ENCODE results near the gene TMF1. TPM values are rescaled to one million over a fixed set of nuclear protein-coding genes. Genes with fewer than 3 reads are reported as not detected.

The TMF1 gene
- polyA plus RNA-seq, 4 donors: 9.5 to 40.8 (median 11.4) TPM

DNA sequence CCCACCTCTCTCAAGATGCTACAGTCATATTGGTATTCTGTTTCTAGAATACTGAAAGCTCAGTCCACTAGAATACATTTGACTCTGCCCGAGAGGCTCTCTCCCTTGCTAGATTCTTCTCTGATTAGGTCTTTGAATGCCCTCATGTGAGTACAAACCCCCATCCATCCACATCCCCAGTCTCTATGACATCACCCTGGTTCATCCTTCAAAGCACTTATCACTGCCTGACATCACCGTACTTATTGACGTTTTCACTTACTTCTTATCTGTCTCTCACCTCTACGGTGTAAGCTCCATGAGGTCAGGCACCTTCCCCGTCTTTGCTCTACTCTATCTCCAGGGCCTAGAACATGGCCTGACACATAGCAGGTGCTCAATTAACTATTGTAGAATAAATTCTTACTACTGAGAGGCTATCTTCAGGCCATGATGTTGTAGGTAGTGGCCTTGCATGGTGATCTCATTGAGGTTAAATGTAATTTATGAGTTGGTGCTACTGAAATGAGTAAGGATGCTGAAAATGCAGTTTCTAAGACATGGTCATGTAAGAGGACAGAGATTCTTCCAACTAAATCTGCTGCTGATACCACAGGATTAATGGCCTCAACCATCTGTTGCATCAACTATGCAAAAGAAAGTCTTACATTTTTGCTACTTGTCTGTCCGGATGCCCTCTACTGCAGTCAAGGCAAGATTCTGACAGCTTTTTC lies 65.5 kb downstream of the TMF1 start:
- 94 to 96% (median 95%) methylated on average over 6 of the region's 6 CpGs for WGBS, 3 donors
- Histone ChIP-seq H3K4me1 (ENCODE audit: control insufficient read depth in 3 of 3, insufficient read depth in 2 of 3, low read depth in 1 of 3, low read length in 2 of 3) (no peaks in the 10 kb centered on the region), H3K36me3 (ENCODE audit: control insufficient read depth in 3 of 3, insufficient read depth in 2 of 3, low read depth in 1 of 3, low read length in 3 of 3) (peaks cover 6 to 10% (median 8%) of the 10 kb centered on the region in 3 donors), H3K4me3 (ENCODE audit: low read depth in 1 of 3, low read length in 3 of 3) (no peak overlapping the region), H3K27ac (ENCODE audit: low read depth in 1 of 3, low read length in 2 of 3) (no peak overlapping the region), H3K27me3 (ENCODE audit: control insufficient read depth in 3 of 3, insufficient read depth in 3 of 3, low read length in 3 of 3) (no peaks in the 10 kb centered on the region), H3K9me3 (ENCODE audit: control insufficient read depth in 2 of 2, insufficient read depth in 1 of 2, low read depth in 1 of 2, low read length in 1 of 2) (no peaks in the 10 kb centered on the region)
- DNase-seq (no peak), FAIRE-seq (no peak)

GRCh38 chr3:68985146-68985790 lies 66.9 kb downstream of the TMF1 start:
- DNase-seq: no peak
- Histone ChIP-seq H3K27ac (ENCODE audit: low read depth in 1 of 3, low read length in 2 of 3) (no peak overlapping the region), H3K4me1 (ENCODE audit: control insufficient read depth in 3 of 3, insufficient read depth in 2 of 3, low read depth in 1 of 3, low read length in 2 of 3) (no peaks in the 10 kb centered on the region), H3K9me3 (ENCODE audit: control insufficient read depth in 2 of 2, insufficient read depth in 1 of 2, low read depth in 1 of 2, low read length in 1 of 2) (no peaks in the 10 kb centered on the region), H3K4me3 (ENCODE audit: low read depth in 1 of 3, low read length in 3 of 3) (no peak overlapping the region), H3K27me3 (ENCODE audit: control insufficient read depth in 3 of 3, insufficient read depth in 3 of 3, low read length in 3 of 3) (no peaks in the 10 kb centered on the region), H3K36me3 (ENCODE audit: control insufficient read depth in 3 of 3, insufficient read depth in 2 of 3, low read depth in 1 of 3, low read length in 3 of 3) (peaks cover 11 to 15% (median 11%) of the 10 kb centered on the region in 3 donors)
- WGBS, 3 donors: 57 to 83% (median 61%) methylated on average over 3 of the region's 3 CpGs
- FAIRE-seq: no peak

DNA sequence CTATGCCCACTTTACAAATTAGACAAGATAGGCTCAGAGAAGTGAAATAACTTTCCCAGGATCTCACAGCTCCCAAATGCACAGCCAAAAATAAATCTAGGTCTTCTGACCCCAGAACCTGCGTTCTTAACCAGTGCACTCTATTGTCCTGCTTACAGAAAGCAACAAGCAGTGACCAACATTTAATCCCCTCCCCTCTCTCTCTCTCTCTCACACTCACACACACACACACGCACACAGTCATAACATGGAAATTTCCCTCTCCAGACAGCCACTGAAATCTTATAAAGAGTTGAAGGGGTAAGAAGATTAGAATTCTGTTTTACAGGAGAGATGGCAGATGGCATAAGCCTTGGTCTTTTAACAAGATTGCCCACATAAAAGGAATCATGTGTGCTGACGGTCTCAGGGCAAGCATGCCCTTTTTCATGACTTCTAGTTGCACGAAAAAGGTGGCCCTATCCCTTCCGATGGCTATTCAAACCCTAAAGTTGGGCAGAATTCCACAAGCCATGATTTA lies 68.1 kb downstream of the TMF1 start:
- Histone ChIP-seq H3K27me3 (ENCODE audit: control insufficient read depth in 3 of 3, insufficient read depth in 3 of 3, low read length in 3 of 3) (no peaks in the 10 kb centered on the region), H3K36me3 (ENCODE audit: control insufficient read depth in 3 of 3, insufficient read depth in 2 of 3, low read depth in 1 of 3, low read length in 3 of 3) (peaks cover 11 to 17% (median 11%) of the 10 kb centered on the region in 3 donors), H3K9me3 (ENCODE audit: control insufficient read depth in 2 of 2, insufficient read depth in 1 of 2, low read depth in 1 of 2, low read length in 1 of 2) (no peaks in the 10 kb centered on the region), H3K27ac (ENCODE audit: low read depth in 1 of 3, low read length in 2 of 3) (no peak overlapping the region), H3K4me3 (ENCODE audit: low read depth in 1 of 3, low read length in 3 of 3) (no peak overlapping the region), H3K4me1 (ENCODE audit: control insufficient read depth in 3 of 3, insufficient read depth in 2 of 3, low read depth in 1 of 3, low read length in 2 of 3) (no peaks in the 10 kb centered on the region)
- FAIRE-seq (no peak), DNase-seq (no peak)
- WGBS, 3 donors: 84 to 95% (median 90%) methylated on average over 5 of the region's 5 CpGs

DNA sequence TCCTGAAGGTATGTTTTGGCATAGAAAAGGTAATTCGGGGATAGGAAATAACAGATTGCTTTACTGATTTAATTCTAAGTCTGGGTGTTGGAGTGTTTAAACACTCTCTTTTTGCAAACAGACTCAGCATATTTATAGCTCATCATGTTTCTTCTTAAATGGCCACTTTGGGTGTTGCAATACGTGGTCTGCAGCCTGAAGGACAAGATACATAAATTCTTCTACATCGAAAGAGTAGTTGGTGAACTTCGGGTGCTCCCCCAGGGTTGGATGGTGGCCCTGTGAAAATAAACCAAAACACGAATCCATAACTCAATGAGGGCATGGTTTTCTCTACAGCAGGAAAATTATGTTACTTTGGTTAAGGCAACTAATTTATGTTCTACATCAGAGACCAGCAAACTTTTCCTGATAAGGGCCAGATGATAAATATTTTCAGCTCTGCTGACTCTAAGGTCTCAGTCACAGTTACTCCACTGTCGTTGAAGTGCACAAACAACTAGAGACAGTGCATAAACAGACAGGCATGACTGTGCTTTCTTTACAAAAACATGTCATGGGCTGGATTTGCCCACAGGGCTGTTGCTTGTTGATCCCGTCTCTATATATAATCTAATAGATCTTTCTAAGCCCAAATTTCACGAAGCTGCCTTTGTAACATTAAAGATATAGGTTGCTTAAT lies 74.5 kb downstream of the TMF1 start:
- peaks cover 4 to 16% (median 10%) of the 10 kb centered on the region in 3 donors for H3K36me3 ChIP-seq (ENCODE audit: control insufficient read depth in 3 of 3, insufficient read depth in 2 of 3, low read depth in 1 of 3, low read length in 3 of 3)
- no peaks in the 10 kb centered on the region for H3K27me3 ChIP-seq (ENCODE audit: control insufficient read depth in 3 of 3, insufficient read depth in 3 of 3, low read length in 3 of 3)
- H3K9me3 ChIP-seq (ENCODE audit: control insufficient read depth in 2 of 2, insufficient read depth in 1 of 2, low read depth in 1 of 2, low read length in 1 of 2): no peaks in the 10 kb centered on the region
- no peak overlapping the region for H3K27ac ChIP-seq (ENCODE audit: low read depth in 1 of 3, low read length in 2 of 3)
- WGBS, 3 donors: 78 to 89% (median 89%) methylated on average over 8 of the region's 8 CpGs
- H3K4me3 ChIP-seq (ENCODE audit: low read depth in 1 of 3, low read length in 3 of 3): no peak overlapping the region
- H3K4me1 ChIP-seq (ENCODE audit: control insufficient read depth in 3 of 3, insufficient read depth in 2 of 3, low read depth in 1 of 3, low read length in 2 of 3): no peaks in the 10 kb centered on the region
- no peak for DNase-seq
- FAIRE-seq: no peak

- WGBS, 3 donors: 78 to 85% (median 82%) methylated on average over 5 of the region's 5 CpGs
- H3K27ac ChIP-seq (ENCODE audit: low read depth in 1 of 3, low read length in 2 of 3): no peak overlapping the region
- FAIRE-seq (no peak), DNase-seq (no peak)
- peaks cover 0 to 2% (median 0%) of the 10 kb centered on the region in 3 donors for H3K27me3 ChIP-seq (ENCODE audit: control insufficient read depth in 3 of 3, insufficient read depth in 3 of 3, low read length in 3 of 3)
- no peaks in the 10 kb centered on the region for H3K9me3 ChIP-seq (ENCODE audit: control insufficient read depth in 2 of 2, insufficient read depth in 1 of 2, low read depth in 1 of 2, low read length in 1 of 2)
- no peaks in the 10 kb centered on the region for H3K4me1 ChIP-seq (ENCODE audit: control insufficient read depth in 3 of 3, insufficient read depth in 2 of 3, low read depth in 1 of 3, low read length in 2 of 3)
- H3K4me3 ChIP-seq (ENCODE audit: low read depth in 1 of 3, low read length in 3 of 3): no peak overlapping the region
- peaks cover 1 to 7% (median 5%) of the 10 kb centered on the region in 3 donors for H3K36me3 ChIP-seq (ENCODE audit: control insufficient read depth in 3 of 3, insufficient read depth in 2 of 3, low read depth in 1 of 3, low read length in 3 of 3)
These were observed 77.4 kb downstream of the TMF1 start for GRCh38 chr3:68974711-68975110.

DNA sequence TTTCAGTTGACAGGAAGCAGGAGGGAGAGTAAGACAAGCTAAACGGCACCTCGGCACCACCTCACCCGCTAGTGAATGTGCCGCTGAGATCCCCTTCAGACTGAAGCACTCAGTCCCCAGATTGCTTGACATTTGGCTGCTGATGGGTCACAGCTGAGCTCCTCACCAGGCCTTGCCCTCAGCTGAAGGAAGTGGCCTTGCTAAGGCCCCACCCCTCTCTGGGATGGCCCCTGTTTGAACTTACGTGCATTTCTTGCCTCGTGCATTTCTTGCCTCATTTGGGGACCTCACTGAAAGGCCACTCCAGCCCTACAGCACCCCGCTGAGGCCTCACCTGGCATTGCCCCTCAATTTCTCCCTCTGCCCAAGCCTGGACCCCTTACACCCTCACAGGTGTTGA lies 78.5 kb downstream of the TMF1 start:
- H3K27ac ChIP-seq (ENCODE audit: low read depth in 1 of 3, low read length in 2 of 3): no peak overlapping the region
- H3K27me3 ChIP-seq (ENCODE audit: control insufficient read depth in 3 of 3, insufficient read depth in 3 of 3, low read length in 3 of 3): peaks cover 0 to 2% (median 0%) of the 10 kb centered on the region in 3 donors
- no peaks in the 10 kb centered on the region for H3K9me3 ChIP-seq (ENCODE audit: control insufficient read depth in 2 of 2, insufficient read depth in 1 of 2, low read depth in 1 of 2, low read length in 1 of 2)
- DNase-seq: no peak
- H3K4me3 ChIP-seq (ENCODE audit: low read depth in 1 of 3, low read length in 3 of 3): no peak overlapping the region
- no peak for FAIRE-seq
- H3K36me3 ChIP-seq (ENCODE audit: control insufficient read depth in 3 of 3, insufficient read depth in 2 of 3, low read depth in 1 of 3, low read length in 3 of 3): peaks cover 1 to 7% (median 2%) of the 10 kb centered on the region in 3 donors
- H3K4me1 ChIP-seq (ENCODE audit: control insufficient read depth in 3 of 3, insufficient read depth in 2 of 3, low read depth in 1 of 3, low read length in 2 of 3): no peaks in the 10 kb centered on the region
- 66 to 76% (median 67%) methylated on average over 7 of the region's 7 CpGs for WGBS, 3 donors

DNA sequence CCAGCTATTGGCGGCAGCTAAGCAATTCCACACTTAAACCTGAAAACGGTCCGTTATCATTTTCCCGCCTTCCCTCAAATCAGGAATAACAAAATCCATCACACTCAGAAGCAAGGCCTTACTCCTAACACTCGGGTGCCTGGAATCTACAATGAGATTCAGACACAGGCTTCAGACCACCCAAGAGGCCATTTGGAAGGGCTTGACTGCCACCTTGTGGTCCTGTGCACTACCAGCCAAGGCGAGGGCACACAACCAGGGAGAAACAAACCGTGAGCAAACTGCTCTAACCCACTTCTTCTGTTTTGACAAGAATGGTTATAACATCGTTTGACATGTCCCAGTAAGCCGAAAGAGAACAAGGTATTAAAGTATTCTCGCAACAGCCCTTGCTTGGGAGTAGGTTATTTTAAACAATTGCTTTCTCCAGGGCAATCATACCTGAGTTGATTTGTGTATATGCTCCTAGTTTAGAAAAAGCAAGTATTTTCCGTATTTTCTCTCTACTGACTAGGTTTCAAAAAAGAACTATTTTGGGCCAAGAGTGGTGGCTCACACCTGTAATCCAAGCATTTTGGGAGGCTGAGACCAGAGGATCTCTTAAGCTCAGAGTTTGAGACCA lies 79.7 kb downstream of the TMF1 start:
- no peak for FAIRE-seq
- H3K27me3 ChIP-seq (ENCODE audit: control insufficient read depth in 3 of 3, insufficient read depth in 3 of 3, low read length in 3 of 3): peaks cover 0 to 7% (median 0%) of the 10 kb centered on the region in 3 donors
- H3K4me1 ChIP-seq (ENCODE audit: control insufficient read depth in 3 of 3, insufficient read depth in 2 of 3, low read depth in 1 of 3, low read length in 2 of 3): no peaks in the 10 kb centered on the region
- no peak overlapping the region for H3K27ac ChIP-seq (ENCODE audit: low read depth in 1 of 3, low read length in 2 of 3)
- DNase-seq: peak; percentile 29 to 56
- no peak overlapping the region for H3K4me3 ChIP-seq (ENCODE audit: low read depth in 1 of 3, low read length in 3 of 3)
- peaks cover 0 to 5% (median under 1%) of the 10 kb centered on the region in 3 donors for H3K36me3 ChIP-seq (ENCODE audit: control insufficient read depth in 3 of 3, insufficient read depth in 2 of 3, low read depth in 1 of 3, low read length in 3 of 3)
- WGBS, 3 donors: 36 to 47% (median 42%) methylated on average over 11 of the region's 11 CpGs
- H3K9me3 ChIP-seq (ENCODE audit: control insufficient read depth in 2 of 2, insufficient read depth in 1 of 2, low read depth in 1 of 2, low read length in 1 of 2): no peaks in the 10 kb centered on the region

Measured in small intestine (tissue), 7 donors.